ENCODE results near the gene ADAMTS17.

DNA sequence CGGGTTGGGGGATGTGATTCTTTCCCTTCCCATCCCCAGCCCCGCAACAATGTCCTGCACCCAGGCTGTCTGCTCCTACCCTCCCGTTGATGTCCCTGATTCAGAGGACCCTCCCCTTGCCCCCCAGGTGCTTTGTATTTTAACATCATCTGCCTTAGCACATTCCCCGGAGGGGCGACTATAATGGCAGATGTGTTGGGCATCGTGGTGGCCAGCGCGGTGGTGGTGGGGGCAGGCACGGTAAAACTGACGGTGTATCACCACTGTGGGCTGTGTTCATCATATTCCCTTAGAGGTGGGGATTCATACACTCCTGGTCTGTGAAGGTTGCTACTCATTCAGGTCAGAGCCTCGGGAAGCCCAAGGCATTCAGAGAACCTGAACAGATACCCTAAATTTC lies 173.0 kb downstream of the ADAMTS17 start:
- TF ChIP-seq POLR2A (IDR thresholded peaks at IDR 0.05; ENCODE audit: extremely low read depth, insufficient read length): no peak
- TF ChIP-seq, protein P1, sequence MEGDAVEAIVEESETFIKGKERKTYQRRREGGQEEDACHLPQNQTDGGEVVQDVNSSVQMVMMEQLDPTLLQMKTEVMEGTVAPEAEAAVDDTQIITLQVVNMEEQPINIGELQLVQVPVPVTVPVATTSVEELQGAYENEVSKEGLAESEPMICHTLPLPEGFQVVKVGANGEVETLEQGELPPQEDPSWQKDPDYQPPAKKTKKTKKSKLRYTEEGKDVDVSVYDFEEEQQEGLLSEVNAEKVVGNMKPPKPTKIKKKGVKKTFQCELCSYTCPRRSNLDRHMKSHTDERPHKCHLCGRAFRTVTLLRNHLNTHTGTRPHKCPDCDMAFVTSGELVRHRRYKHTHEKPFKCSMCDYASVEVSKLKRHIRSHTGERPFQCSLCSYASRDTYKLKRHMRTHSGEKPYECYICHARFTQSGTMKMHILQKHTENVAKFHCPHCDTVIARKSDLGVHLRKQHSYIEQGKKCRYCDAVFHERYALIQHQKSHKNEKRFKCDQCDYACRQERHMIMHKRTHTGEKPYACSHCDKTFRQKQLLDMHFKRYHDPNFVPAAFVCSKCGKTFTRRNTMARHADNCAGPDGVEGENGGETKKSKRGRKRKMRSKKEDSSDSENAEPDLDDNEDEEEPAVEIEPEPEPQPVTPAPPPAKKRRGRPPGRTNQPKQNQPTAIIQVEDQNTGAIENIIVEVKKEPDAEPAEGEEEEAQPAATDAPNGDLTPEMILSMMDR (IDR thresholded peaks at IDR 0.05; ENCODE audit: low read depth, low read length): no peak
- TF ChIP-seq, protein P2, sequence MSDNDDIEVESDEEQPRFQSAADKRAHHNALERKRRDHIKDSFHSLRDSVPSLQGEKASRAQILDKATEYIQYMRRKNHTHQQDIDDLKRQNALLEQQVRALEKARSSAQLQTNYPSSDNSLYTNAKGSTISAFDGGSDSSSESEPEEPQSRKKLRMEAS (IDR thresholded peaks at IDR 0.05; ENCODE audit: low read depth, low read length): no peak
